DMS79 (cell line): ENCODE measurements around the gene GCNT1.

ENCODE experiments used
- DNase-seq: peaks from one replicate; lab custom pipeline; 2025; lab: John Stamatoyannopoulos, UW

Gene GCNT1

GRCh38 chr9:76534026-76534425, 75.0 kb downstream of the GCNT1 start:
- DNase-seq: no peak

DNA sequence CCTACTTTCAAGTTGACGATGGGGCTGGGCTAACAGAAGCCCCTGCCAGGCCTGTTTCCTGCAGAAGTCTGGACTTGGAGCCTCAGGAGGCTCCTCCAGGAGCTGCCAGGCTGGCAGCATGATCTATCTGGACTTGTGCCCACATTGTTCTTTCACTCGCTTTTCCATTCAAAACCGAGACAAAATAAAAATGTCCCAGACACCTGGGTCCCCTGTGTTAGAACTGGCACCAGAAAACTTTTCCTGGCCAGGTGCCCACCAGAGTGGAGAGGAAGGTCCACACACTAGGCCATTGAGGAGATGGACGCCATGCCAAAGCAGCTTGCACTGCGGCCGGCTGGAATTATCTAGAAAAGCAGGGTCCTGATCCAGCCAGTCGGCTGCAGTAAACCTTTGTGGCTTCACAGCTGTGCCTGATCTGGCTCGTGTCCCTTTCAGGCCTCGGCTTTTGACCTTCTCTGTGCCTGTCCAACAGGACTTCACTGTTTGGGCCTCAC, 78.2 kb downstream of the GCNT1 start:
- no peak for DNase-seq

GRCh38 chr9:76539180-76539579, 80.2 kb downstream of the GCNT1 start:
- DNase-seq: no peak

DNA sequence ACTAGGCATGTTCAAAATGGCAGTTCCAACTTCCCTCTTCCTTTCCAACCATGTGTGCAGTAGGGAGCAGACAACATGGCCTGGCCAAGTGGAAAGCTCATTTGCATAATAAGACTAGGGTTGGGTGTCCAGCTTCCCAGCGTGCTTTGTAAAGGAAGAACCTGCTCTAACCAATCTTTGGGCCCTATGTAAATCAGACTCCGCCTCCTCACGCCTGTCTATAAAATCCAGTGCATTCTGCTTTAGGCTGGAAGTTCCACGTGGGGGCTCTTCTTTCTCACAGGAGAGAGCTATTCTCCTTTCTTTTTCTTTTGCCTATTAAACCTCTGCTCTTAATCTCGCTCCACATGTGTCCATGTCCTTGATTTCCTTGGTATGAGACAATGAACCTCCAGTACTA, 83.4 kb downstream of the GCNT1 start:
- DNase-seq: no peak

GRCh38 chr9:76545191-76545590, 86.2 kb downstream of the GCNT1 start:
- DNase-seq: no peak

GRCh38 chr9:76552181-76552580, 93.2 kb downstream of the GCNT1 start:
- no peak for DNase-seq

GRCh38 chr9:76552751-76553455, 93.9 kb downstream of the GCNT1 start:
- DNase-seq: no peak

GRCh38 chr9:76553680-76554079, 94.7 kb downstream of the GCNT1 start:
- no peak for DNase-seq
